VCaP (cell line): Measurements from ENCODE around the gene CFAP251.

Source experiments
- H3K27ac ChIP-seq: fragments of 450-650 bp; 2 replicates; pipeline ENCODE4 v1.5.1; 2017
- CTCF ChIP-seq: fragments of 450-650 bp; conservative IDR thresholded peaks from 2 replicates; pipeline ENCODE4 v1.5.1; 2017; ENCODE audit warnings: mild to moderate bottlenecking, moderate library complexity

The CFAP251 gene

GRCh38 chr12:122023339-122024131, 105.1 kb downstream of the CFAP251 start:
- TF ChIP-seq CTCF: no peak

GRCh38 chr12:122024132-122024785, 105.9 kb downstream of the CFAP251 start:
- H3K27ac ChIP-seq: peak overlapping the region; percentile 93

More at GRCh38 chr12:122023339-122024131, 105.1 kb downstream of the CFAP251 start:
- H3K27ac ChIP-seq: peak overlapping the region; percentile 93

GRCh38 chr12:122026706-122027333, 108.4 kb downstream of the CFAP251 start:
- no peak overlapping the region for H3K27ac ChIP-seq
- no peak for TF ChIP-seq CTCF

More at GRCh38 chr12:122024132-122024785, 105.9 kb downstream of the CFAP251 start:
- no peak for TF ChIP-seq CTCF

DNA sequence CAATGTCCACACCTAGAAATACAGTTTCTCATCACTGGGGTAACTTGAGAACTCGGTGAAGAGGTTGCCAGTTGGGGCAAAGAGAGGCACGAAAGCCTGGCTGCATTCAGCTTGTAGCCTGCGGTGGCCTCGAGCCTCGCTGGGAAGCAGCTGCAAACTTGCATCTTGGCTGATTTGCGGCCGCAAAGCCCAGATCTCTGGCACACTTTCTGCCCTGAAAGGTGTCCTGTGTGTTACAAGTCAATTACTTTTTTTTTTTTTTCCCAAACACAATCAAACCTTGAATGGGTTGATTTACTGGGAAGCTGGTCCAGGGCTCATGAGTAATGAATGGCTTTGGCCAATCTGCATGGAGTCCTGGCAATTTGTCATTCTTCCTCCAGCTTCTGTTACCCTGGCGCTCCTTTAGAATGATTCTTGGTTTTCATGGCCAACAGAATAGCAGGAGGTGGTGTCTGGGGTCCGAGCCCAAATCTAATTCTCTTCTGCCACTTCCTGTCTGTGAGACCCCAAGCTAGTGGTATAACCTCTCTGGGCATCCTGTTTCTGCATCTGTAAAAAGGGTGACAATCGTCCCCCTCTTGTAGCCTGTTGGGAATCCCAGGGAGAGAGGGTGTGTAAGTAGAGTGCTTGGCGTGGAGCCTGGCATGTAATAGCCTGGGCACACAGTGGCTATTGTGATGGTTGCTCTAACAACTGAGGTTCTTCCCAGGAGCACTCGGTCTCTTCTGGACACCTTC, 109.9 kb downstream of the CFAP251 start:
- H3K27ac ChIP-seq: no peak overlapping the region
- no peak for TF ChIP-seq CTCF

DNA sequence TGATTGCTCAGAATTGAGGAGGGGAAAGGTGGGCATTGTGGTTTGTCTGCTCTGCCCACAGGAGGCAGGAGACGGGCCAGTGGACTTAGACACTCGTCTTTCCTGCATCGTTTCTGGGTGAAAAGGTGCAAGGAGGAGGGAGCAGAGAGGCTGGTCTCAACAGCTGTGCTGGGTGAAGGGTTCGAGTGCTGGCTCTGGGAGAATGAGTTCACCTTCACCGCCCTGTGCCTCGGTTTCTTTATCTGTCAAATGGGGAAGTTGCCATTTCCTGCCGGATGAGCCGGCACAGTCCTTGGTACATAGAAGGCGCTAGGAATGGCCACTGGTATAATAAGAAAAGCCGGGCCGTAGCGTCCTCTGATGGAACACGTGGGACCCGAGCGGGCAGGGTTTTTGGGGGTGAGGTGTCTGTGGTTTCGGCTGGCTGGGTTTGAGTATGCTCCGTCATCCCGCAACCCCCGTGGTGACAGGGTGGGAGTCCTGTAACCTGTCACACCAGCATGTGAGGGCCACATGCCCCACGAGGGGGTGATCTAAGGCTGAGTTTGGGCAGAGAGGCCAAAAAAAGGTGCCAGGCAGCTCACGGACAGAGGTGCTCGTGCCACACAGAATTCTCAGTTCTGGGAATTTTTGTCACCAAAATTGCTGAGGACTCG, 110.6 kb downstream of the CFAP251 start:
- H3K27ac ChIP-seq: no peak overlapping the region
- TF ChIP-seq CTCF: no peak

DNA sequence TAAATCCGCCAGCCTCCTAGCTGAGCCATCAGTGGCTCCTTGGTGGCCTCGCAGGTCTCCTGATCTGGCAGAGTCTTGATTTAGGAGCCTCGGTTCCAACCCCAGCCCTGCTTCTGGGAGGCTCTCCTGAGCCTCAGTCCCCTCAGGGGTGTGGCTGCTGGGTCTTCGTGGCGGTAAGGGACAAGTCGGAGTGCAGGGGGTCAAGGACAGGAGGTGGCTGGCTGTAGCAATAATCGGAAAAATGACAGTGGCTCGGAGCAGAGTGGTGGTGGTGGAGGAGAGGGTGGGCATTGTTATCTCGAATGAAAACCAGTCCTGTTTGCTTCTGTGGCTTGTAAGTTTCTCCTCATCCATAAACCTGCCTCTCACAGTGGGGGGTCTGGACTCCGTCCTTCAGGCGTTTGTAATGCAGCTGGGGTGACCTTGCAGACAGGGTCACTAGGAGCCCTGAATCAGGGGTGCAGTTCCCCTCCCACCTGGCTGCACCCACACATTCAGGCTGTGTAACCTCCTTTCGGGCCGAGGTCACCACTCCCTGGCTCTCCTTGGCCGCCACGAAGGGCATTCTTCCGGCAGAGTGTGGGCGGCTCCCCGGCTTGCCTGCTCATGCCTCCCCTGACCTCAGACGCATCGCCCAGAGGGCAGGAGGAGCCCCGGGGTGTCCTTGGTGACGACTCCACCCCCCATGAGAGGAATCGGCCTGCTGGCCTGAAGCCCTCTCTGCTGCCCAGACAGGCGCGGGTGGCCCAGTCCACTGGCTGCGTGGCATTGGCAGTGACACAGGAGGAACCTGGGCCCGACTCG, 111.4 kb downstream of the CFAP251 start:
- no peak for TF ChIP-seq CTCF
- no peak overlapping the region for H3K27ac ChIP-seq
